Measurements from ENCODE around the gene BICRAL. TPM values are rescaled to one million over a fixed set of nuclear protein-coding genes. Genes with fewer than 3 reads are reported as not detected.

Gene BICRAL
- total and polyA plus RNA-seq, 9 of the 15 experiments (the other 6 are each of a cell fraction or from before 2014, with no cell fraction given): 1.2 to 11.9 (median 5.6) TPM

GRCh38 chr6:42916288-42916687 is 134.4 kb downstream of the BICRAL start:
- ATAC-seq: peak; percentile 37
- no peaks in the 10 kb centered on the region for H3K9me1 ChIP-seq (ENCODE audit: control insufficient read depth, insufficient read depth, low read length)
- no peak overlapping the region for H3K4me2 ChIP-seq (ENCODE audit: insufficient read depth, low read length)
- intact Hi-C loops (cut with micrococcal nuclease): no loop called here
- H3K9ac ChIP-seq (ENCODE audit: insufficient read depth in 1 of 2, low read depth in 2 of 2, low read length in 2 of 2): no peak overlapping the region
- no TSS peak for BruUV-seq (replicated peaks)
- in situ Hi-C loops (cut with MboI): no loop called here
- H3K79me2 ChIP-seq (ENCODE audit: control insufficient read depth, insufficient read depth, low read length): no peaks in the 10 kb centered on the region
- peaks cover 0 to 9% of the 10 kb centered on the region in 2 experiments; a peak in 2 of 5 replicates for H3K4me1 ChIP-seq (replicated peaks in 1 of 2; ENCODE audit: control insufficient read depth in 2 of 2, insufficient read depth in 2 of 2, low read length in 2 of 2)
- 30% methylated on average over 1 of the region's 1 CpG for WGBS (ENCODE audit: insufficient coverage, low coverage, missing lambda C conversion rate)
- no peaks in the 10 kb centered on the region for H3K36me3 ChIP-seq (ENCODE audit: control insufficient read depth, insufficient read depth, low read length)
- no peak for TF ChIP-seq XRCC5 (IDR thresholded peaks at IDR 0.05; ENCODE audit: low read depth, low read length)
- no peak for TF ChIP-seq DLX4 (CRISPR knock-in tag; IDR thresholded peaks at IDR 0.05)
- TF ChIP-seq STAT5A (IDR thresholded peaks at IDR 0.05; ENCODE audit: borderline replicate concordance, low read length): no peak
- no peak for TF ChIP-seq TAF15 (IDR thresholded peaks at IDR 0.05; ENCODE audit: low read depth, low read length)
- no peak for TF ChIP-seq HMG20A (CRISPR knock-in tag; conservative IDR thresholded peaks at IDR 0.05)
- peak; percentile 32; the same call in 1 of the 2 replicates for TF ChIP-seq ATF7 (IDR thresholded peaks at IDR 0.05)
- ChIA-PET POLR2A (interaction anchor here (0.6 to 2.4 kb wide), 5 partner anchors 10 to 139 kb away, joined by 3 to 7 read pairs (median 4); partner anchors contain the start of genes CNPY3 and PPP2R5D), CTCF (ENCODE audit: low intra/inter-chr PET ratio) (no interaction called here)
- H3K9me3 ChIP-seq (replicated peaks; ENCODE audit: control insufficient read depth, insufficient read depth, low read depth, low read length): no peaks in the 10 kb centered on the region
- no peak overlapping the region for H3K27ac ChIP-seq (ENCODE audit: extremely low read depth, low read depth, low read length)
- no peaks in the 10 kb centered on the region for H3K27me3 ChIP-seq (ENCODE audit: control insufficient read depth in 2 of 2, insufficient read depth in 2 of 2, low read length in 2 of 2)
- H3K4me3 ChIP-seq: no peak overlapping the region
- H2AFZ ChIP-seq (ENCODE audit: low read depth, low read length): no peak overlapping the region
- DNase-seq (ENCODE audit: extremely low read depth in 1 of 4, low spot score in 3 of 4): peak in 1 of 4 experiments; percentile 9
- FAIRE-seq: no peak
- H4K20me1 ChIP-seq (replicated peaks; ENCODE audit: control insufficient read depth, insufficient read depth, low read length): no peaks in the 10 kb centered on the region

Other genes with a start within 250 kb of the BICRAL start
Only the 7 nearest of the 12 such genes appear.
- gene PRPH2, start 59.5 kb upstream of the BICRAL start, total RNA-seq (2014; rRNA removed): 0.04 TPM in 1 of 2 replicates, not detected in the other
- not detected in 2 replicates for gene PRPH2, start 59.5 kb upstream of the BICRAL start, total RNA-seq (2014; rRNA removed; fragmentation: Illumina TruSeq; extraction: Trizol)
- 0.04 TPM in 1 of 2 replicates, not detected in the other for gene PRPH2, start 59.5 kb upstream of the BICRAL start, total RNA-seq (2015; rRNA removed; fragmentation: Illumina TruSeq; extraction: Trizol)
- 0.09 TPM in 1 of 2 replicates, not detected in the other for gene PRPH2, start 59.5 kb upstream of the BICRAL start, total RNA-seq (2021)
- gene PRPH2, start 59.5 kb upstream of the BICRAL start, polyA plus RNA-seq (2011; rRNA removed): 0.03 and 0.04 TPM in 2 replicates
- 0.03 and 0.10 TPM in 2 replicates for gene PRPH2, start 59.5 kb upstream of the BICRAL start, polyA plus RNA-seq (2014; fragmentation: Illumina TruSeq; extraction: Trizol)
- under 1 TPM; 0.03 to 0.11 TPM for gene PRPH2, start 59.5 kb upstream of the BICRAL start, polyA plus RNA-seq (2014; fragmentation: Nextera tagmentation; extraction: Ambion mirVana)
- 0.26 TPM in 1 of 2 replicates, not detected in the other for gene PRPH2, start 59.5 kb upstream of the BICRAL start, polyA plus RNA-seq (2014; rRNA removed)
- gene TBCC, start 35.9 kb upstream of the BICRAL start, total RNA-seq (2014; rRNA removed): 34.1 and 55.1 TPM in 2 replicates
- gene TBCC, start 35.9 kb upstream of the BICRAL start, total RNA-seq (2014; rRNA removed; fragmentation: Illumina TruSeq; extraction: Trizol): 16.1 and 20.9 TPM in 2 replicates
- gene TBCC, start 35.9 kb upstream of the BICRAL start, total RNA-seq (2015; rRNA removed; fragmentation: Illumina TruSeq; extraction: Trizol): 31.3 and 31.9 TPM in 2 replicates
- gene TBCC, start 35.9 kb upstream of the BICRAL start, total RNA-seq (2021): 27.8 and 28.7 TPM in 2 replicates
- gene TBCC, start 35.9 kb upstream of the BICRAL start, polyA plus RNA-seq (2011; rRNA removed): 16.5 and 19.5 TPM in 2 replicates
- gene TBCC, start 35.9 kb upstream of the BICRAL start, polyA plus RNA-seq (2014; fragmentation: Illumina TruSeq; extraction: Trizol): 23.3 and 24.8 TPM in 2 replicates
- gene TBCC, start 35.9 kb upstream of the BICRAL start, polyA plus RNA-seq (2014; fragmentation: Nextera tagmentation; extraction: Ambion mirVana): 1 to 10 TPM; 2.8 to 5.0 TPM
- gene TBCC, start 35.9 kb upstream of the BICRAL start, polyA plus RNA-seq (2014; rRNA removed): 28.9 and 29.5 TPM in 2 replicates
- gene RPL7L1, start 97.6 kb downstream of the BICRAL start, total RNA-seq (2014; rRNA removed): 129 and 147 TPM in 2 replicates
- 259 and 281 TPM in 2 replicates for gene RPL7L1, start 97.6 kb downstream of the BICRAL start, total RNA-seq (2014; rRNA removed; fragmentation: Illumina TruSeq; extraction: Trizol)
- 211 and 222 TPM in 2 replicates for gene RPL7L1, start 97.6 kb downstream of the BICRAL start, total RNA-seq (2015; rRNA removed; fragmentation: Illumina TruSeq; extraction: Trizol)
- 146 and 150 TPM in 2 replicates for gene RPL7L1, start 97.6 kb downstream of the BICRAL start, total RNA-seq (2021)
- 104 and 152 TPM in 2 replicates for gene RPL7L1, start 97.6 kb downstream of the BICRAL start, polyA plus RNA-seq (2011; rRNA removed)
- 216 and 255 TPM in 2 replicates for gene RPL7L1, start 97.6 kb downstream of the BICRAL start, polyA plus RNA-seq (2014; fragmentation: Illumina TruSeq; extraction: Trizol)
- gene RPL7L1, start 97.6 kb downstream of the BICRAL start, polyA plus RNA-seq (2014; fragmentation: Nextera tagmentation; extraction: Ambion mirVana): 100 to 1,000 TPM; 164 to 176 TPM
- gene RPL7L1, start 97.6 kb downstream of the BICRAL start, polyA plus RNA-seq (2014; rRNA removed): 135 and 153 TPM in 2 replicates
- not detected in 2 replicates for gene PTCRA, start 134.0 kb downstream of the BICRAL start, total RNA-seq (2014; rRNA removed)
- not detected in 2 replicates for gene PTCRA, start 134.0 kb downstream of the BICRAL start, total RNA-seq (2014; rRNA removed; fragmentation: Illumina TruSeq; extraction: Trizol)
- gene PTCRA, start 134.0 kb downstream of the BICRAL start, total RNA-seq (2015; rRNA removed; fragmentation: Illumina TruSeq; extraction: Trizol): not detected in 2 replicates
- not detected in 2 replicates for gene PTCRA, start 134.0 kb downstream of the BICRAL start, total RNA-seq (2021)
- gene PTCRA, start 134.0 kb downstream of the BICRAL start, polyA plus RNA-seq (2011; rRNA removed): 0.22 TPM in 1 of 2 replicates, not detected in the other
- not detected in 2 replicates for gene PTCRA, start 134.0 kb downstream of the BICRAL start, polyA plus RNA-seq (2014; fragmentation: Illumina TruSeq; extraction: Trizol)
- gene PTCRA, start 134.0 kb downstream of the BICRAL start, polyA plus RNA-seq (2014; fragmentation: Nextera tagmentation; extraction: Ambion mirVana): not detected
- 0.21 TPM in 1 of 2 replicates, not detected in the other for gene PTCRA, start 134.0 kb downstream of the BICRAL start, polyA plus RNA-seq (2014; rRNA removed)
- gene CNPY3, start 147.4 kb downstream of the BICRAL start, total RNA-seq (2014; rRNA removed): 20.0 and 26.6 TPM in 2 replicates
- 11.5 and 15.0 TPM in 2 replicates for gene CNPY3, start 147.4 kb downstream of the BICRAL start, total RNA-seq (2014; rRNA removed; fragmentation: Illumina TruSeq; extraction: Trizol)
- gene CNPY3, start 147.4 kb downstream of the BICRAL start, total RNA-seq (2015; rRNA removed; fragmentation: Illumina TruSeq; extraction: Trizol): 23.5 and 24.6 TPM in 2 replicates
- gene CNPY3, start 147.4 kb downstream of the BICRAL start, total RNA-seq (2021): 32.4 and 32.8 TPM in 2 replicates
- gene CNPY3, start 147.4 kb downstream of the BICRAL start, polyA plus RNA-seq (2011; rRNA removed): 21.0 and 21.2 TPM in 2 replicates
- 34.4 and 37.4 TPM in 2 replicates for gene CNPY3, start 147.4 kb downstream of the BICRAL start, polyA plus RNA-seq (2014; fragmentation: Illumina TruSeq; extraction: Trizol)
- 1 to 10 TPM; 2.4 to 3.9 TPM for gene CNPY3, start 147.4 kb downstream of the BICRAL start, polyA plus RNA-seq (2014; fragmentation: Nextera tagmentation; extraction: Ambion mirVana)
- 27.0 and 30.5 TPM in 2 replicates for gene CNPY3, start 147.4 kb downstream of the BICRAL start, polyA plus RNA-seq (2014; rRNA removed)
- not detected in 2 replicates for gene GNMT, start 178.7 kb downstream of the BICRAL start, total RNA-seq (2014; rRNA removed)
- gene GNMT, start 178.7 kb downstream of the BICRAL start, total RNA-seq (2014; rRNA removed; fragmentation: Illumina TruSeq; extraction: Trizol): not detected in 2 replicates
- not detected in 2 replicates for gene GNMT, start 178.7 kb downstream of the BICRAL start, total RNA-seq (2015; rRNA removed; fragmentation: Illumina TruSeq; extraction: Trizol)
- gene GNMT, start 178.7 kb downstream of the BICRAL start, total RNA-seq (2021): 0.18 and 0.29 TPM in 2 replicates
- 0.11 and 0.19 TPM in 2 replicates for gene GNMT, start 178.7 kb downstream of the BICRAL start, polyA plus RNA-seq (2011; rRNA removed)
- gene GNMT, start 178.7 kb downstream of the BICRAL start, polyA plus RNA-seq (2014; fragmentation: Illumina TruSeq; extraction: Trizol): 0.15 TPM in 1 of 2 replicates, not detected in the other
- not detected for gene GNMT, start 178.7 kb downstream of the BICRAL start, polyA plus RNA-seq (2014; fragmentation: Nextera tagmentation; extraction: Ambion mirVana)
- gene GNMT, start 178.7 kb downstream of the BICRAL start, polyA plus RNA-seq (2014; rRNA removed): not detected in 2 replicates
- gene PEX6, start 197.1 kb downstream of the BICRAL start, total RNA-seq (2014; rRNA removed): 17.0 and 26.9 TPM in 2 replicates
- 3.4 and 5.7 TPM in 2 replicates for gene PEX6, start 197.1 kb downstream of the BICRAL start, total RNA-seq (2014; rRNA removed; fragmentation: Illumina TruSeq; extraction: Trizol)
- gene PEX6, start 197.1 kb downstream of the BICRAL start, total RNA-seq (2015; rRNA removed; fragmentation: Illumina TruSeq; extraction: Trizol): 6.9 and 8.0 TPM in 2 replicates
- 20.8 and 24.3 TPM in 2 replicates for gene PEX6, start 197.1 kb downstream of the BICRAL start, total RNA-seq (2021)
- gene PEX6, start 197.1 kb downstream of the BICRAL start, polyA plus RNA-seq (2011; rRNA removed): 6.4 and 10.9 TPM in 2 replicates
- 9.6 and 10.6 TPM in 2 replicates for gene PEX6, start 197.1 kb downstream of the BICRAL start, polyA plus RNA-seq (2014; fragmentation: Illumina TruSeq; extraction: Trizol)
- gene PEX6, start 197.1 kb downstream of the BICRAL start, polyA plus RNA-seq (2014; fragmentation: Nextera tagmentation; extraction: Ambion mirVana): under 1 TPM; 0.17 to 0.77 TPM
- 12.3 and 14.1 TPM in 2 replicates for gene PEX6, start 197.1 kb downstream of the BICRAL start, polyA plus RNA-seq (2014; rRNA removed)

All from K562 (cell line).